Measurements from ENCODE around the gene RANGRF. TPM values are rescaled to one million over a fixed set of nuclear protein-coding genes. Genes with fewer than 3 reads are reported as not detected.

The RANGRF gene
- total RNA-seq, 2 donors from 2014 or later, result 23.3 to 25.7 TPM

DNA sequence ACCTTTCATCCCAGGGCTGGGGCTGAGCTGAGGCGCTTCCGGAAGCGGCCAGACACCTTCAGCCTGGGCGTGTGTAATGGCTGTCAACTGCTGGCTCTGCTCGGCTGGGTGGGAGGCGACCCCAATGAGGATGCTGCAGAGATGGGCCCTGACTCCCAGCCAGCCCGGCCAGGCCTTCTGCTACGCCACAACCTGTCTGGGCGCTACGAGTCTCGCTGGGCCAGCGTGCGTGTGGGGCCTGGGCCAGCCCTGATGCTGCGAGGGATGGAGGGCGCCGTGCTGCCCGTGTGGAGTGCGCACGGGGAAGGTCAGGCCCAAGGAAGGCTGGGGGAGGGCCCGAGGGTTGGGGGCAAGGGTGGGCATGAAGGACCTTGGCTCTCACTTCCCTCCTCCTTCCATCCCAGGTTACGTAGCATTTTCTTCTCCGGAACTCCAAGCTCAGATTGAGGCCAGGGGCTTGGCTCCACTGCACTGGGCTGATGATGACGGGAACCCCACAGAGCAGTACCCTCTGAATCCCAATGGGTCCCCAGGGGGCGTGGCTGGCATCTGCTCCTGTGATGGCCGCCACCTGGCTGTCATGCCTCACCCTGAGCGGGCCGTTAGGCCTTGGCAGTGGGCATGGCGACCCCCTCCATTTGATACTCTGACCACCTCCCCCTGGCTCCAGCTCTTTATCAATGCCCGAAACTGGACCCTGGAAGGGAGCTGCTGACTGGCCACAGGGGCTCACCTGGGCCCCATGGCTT, 19.7 kb upstream of the RANGRF start:
- intact Hi-C loops (cut with DNase I), result no loop called here
- DNase-seq (no peak), ATAC-seq (peak in 1 of 2 donors; percentile 10)

DNA sequence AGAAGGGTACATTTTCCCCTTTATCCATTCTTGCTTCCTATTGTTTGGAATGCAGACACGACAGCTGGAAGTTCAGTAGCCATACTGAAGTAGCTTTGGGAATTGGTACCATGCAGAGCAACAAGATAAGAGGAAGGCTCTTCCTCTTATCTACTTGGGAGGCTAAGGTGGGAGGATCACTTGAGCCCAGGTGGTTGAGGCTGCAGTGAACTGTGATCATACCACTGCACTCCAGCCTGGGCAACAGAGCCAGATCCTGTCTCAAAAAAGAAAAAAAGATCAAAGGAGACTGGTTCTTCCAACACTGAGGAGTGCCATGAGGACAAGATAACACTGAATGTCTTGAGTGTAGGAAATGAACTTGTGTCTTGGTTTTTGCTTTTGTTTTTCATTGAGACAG, 16.0 kb upstream of the RANGRF start:
- DNase-seq (no peak), ATAC-seq (no peak)
- intact Hi-C loops (cut with DNase I), result no loop called here

- no peak for ATAC-seq
- intact Hi-C loops (cut with DNase I), result no loop called here
- no peak for DNase-seq
Measured at GRCh38 chr17:8273884-8274444, 14.5 kb upstream of the RANGRF start.

DNA sequence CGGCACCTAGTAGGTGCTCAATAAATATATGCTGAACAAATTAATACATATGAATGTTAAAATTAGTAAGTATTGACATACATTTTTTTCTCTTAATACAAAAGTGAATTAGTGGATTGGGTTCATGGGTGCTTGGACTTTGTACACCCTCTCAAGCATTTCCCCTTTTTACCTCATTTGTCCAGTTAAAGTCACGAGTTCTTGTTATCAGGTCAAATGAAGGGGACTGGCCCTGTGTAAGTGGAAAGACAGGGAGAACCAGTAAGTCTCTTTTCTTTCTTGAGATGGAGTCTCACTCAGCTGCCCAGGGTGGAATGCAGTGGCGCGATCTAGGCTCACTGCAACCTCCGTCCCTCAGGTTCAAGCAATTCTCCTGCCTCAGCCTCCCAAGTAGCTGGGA, 13.7 kb upstream of the RANGRF start:
- ATAC-seq, result no peak
- intact Hi-C loops (cut with DNase I), result no loop called here
- no peak for DNase-seq

GRCh38 chr17:8275421-8276290, 12.8 kb upstream of the RANGRF start:
- ATAC-seq (no peak), DNase-seq (no peak)
- intact Hi-C loops (cut with DNase I), result no loop called here

DNA sequence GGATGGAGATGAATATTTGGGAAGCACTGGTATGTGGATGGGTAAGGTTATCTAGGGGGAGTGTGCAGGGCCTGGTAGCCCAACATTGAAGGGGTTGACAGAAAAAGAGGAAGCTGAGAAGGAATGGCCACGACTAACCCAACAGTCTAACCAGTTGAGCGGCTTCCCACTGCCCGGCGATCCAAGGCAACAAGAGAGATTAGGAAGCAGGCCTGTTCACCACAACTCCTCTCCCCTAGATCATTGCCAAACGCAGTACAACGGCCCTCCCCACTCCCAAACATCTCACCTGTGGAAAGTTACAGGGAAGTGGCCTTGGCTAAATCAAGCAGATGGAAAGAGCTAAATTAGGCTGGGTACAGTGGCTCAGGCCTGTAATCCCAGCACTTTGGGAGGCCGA, 11.2 kb upstream of the RANGRF start:
- intact Hi-C loops (cut with DNase I), result no loop called here

GRCh38 chr17:8282345-8282744, 6.1 kb upstream of the RANGRF start:
- intact Hi-C loops (cut with DNase I), result no loop called here
- no peak for ATAC-seq
- no peak for DNase-seq

More for the DNA sequence above, 11.2 kb upstream of the RANGRF start:
- DNase-seq (no peak), ATAC-seq (no peak)

GRCh38 chr17:8283356-8283755, 5.1 kb upstream of the RANGRF start:
- intact Hi-C loops (cut with DNase I), result no loop called here
- no peak for DNase-seq
- ATAC-seq, result no peak

GRCh38 chr17:8284126-8284525, 4.3 kb upstream of the RANGRF start:
- intact Hi-C loops (cut with DNase I), result no loop called here

GRCh38 chr17:8285270-8286181, 2.9 kb upstream of the RANGRF start:
- no peak for DNase-seq
- no peak for ATAC-seq
- intact Hi-C loops (cut with DNase I), result loop anchor here in 1 of 2 donors (5.0 kb wide), 1 partner anchor 33 kb away; no protein-coding TSS in a partner anchor

More at GRCh38 chr17:8284126-8284525, 4.3 kb upstream of the RANGRF start:
- ATAC-seq (no peak), DNase-seq (no peak)

- no peak for DNase-seq
- ATAC-seq, result no peak
- intact Hi-C loops (cut with DNase I), result loop anchor here in 1 of 2 donors (5.0 kb wide), 1 partner anchor 35 kb away; no protein-coding TSS in a partner anchor
Measured at GRCh38 chr17:8287651-8288335, 677 bp upstream of the RANGRF start.

- ATAC-seq (no peak), DNase-seq (no peak)
- intact Hi-C loops (cut with DNase I), result loop anchor here in 1 of 2 donors (5.0 kb wide), 1 partner anchor 37 kb away; no protein-coding TSS in a partner anchor
Measured at GRCh38 chr17:8289103-8289397, 580 bp downstream of the RANGRF start.

DNA sequence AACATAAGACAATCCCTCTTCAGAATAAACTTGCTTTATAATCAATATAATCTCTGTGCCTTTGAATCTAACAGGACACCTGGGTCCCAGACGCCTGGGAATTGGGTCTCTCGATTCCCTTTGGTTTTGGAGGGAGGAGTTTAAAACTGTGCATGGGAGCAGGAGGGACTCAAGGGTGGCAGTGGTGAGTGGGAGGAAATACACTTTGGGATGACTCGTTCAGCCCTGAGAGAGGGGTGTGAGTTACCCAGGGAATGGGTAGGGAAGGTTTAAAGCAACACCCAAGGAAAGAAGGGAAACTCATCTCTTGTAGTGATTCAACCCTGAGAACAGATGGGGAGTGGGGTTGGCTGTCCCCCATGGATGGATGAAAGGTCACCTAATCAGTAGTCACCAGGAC, 1.6 kb downstream of the RANGRF start:
- intact Hi-C loops (cut with DNase I), result no loop called here
- no peak for DNase-seq
- no peak for ATAC-seq

DNA sequence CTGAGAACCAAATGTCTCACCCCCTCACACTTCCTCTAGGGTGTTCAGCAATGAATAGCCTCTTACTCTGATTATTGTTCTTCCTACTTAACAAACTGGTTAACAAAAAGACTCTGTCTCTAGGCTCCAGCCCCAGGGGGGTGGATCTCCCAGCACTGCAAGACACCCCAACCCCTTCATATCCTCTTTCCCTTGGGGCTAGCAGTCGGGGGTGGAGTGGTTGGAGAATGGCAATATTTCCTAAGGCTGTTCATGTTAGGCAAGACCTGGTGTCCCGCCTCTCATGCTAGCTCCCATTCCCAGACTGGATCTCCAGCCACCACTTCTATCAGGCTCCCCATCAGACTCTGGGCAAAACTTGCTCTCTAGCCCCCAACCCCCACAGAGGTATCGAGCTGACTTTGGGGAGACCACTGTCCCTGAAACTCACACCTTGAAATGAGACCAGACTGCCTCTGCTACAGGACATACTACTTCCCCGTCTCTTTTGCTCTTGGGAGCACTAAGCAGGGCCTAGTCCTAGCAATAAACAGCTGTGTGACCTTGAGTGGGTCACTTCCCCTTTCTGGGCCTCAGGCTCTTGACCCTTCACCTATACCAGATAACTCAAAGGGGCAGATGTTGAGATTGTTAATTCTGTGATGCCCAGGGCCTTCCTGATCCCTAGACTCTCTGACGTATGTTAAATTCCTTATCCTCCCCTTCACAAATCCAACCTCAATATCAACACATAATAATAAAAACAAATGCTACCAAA, 4.3 kb downstream of the RANGRF start:
- intact Hi-C loops (cut with DNase I), result no loop called here
- DNase-seq (no peak), ATAC-seq (no peak)

DNA sequence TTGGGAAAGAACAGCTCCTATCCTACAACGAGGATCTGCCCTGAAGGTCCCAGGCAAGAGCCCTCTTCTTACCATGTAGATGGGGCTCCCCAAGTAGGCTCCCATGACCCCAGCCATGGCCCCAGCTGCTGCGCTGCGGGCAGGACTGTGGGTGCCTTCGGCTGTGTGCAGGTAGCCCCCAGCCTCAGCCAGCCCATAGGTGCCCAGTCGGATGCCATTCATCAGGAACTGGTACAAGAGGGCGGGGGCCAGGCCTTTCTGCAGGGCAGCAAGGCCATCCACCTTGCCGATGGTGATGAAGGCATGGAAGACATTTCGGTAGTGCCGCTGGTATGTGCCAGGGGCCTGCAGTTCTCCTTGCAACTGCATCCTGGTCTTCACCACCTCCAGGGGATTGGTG, 5.9 kb downstream of the RANGRF start:
- intact Hi-C loops (cut with DNase I), result loop anchor here in 1 of 2 donors (2.0 kb wide), 2 partner anchors 48 to 72 kb away; no protein-coding TSS in a partner anchor
- no peak for DNase-seq
- ATAC-seq, result no peak

GRCh38 chr17:8294814-8295316, 6.4 kb downstream of the RANGRF start:
- ATAC-seq, result peak; percentile 2 to 22
- DNase-seq, result no peak
- intact Hi-C loops (cut with DNase I), result loop anchor here in 1 of 2 donors (2.0 kb wide), 2 partner anchors 48 to 72 kb away; no protein-coding TSS in a partner anchor

DNA sequence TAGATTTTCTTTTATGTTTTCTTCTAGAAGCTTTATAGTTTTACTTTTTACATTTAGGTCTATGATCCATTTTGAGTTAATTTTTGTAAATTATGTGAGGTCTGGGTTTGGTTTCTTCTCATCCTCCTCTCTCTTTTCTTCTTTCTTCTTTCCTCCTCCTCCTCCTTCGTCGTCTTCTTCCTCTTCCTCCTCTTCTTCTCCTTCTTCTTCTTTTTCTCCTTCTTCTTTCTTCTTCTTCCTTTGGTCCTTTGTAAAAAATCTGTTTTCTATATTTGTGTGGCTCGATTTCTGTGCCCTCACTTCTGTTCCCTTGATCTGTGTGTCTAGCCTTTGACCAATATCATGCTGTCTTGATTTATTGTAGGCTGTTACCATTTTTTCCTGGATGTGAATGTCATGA, 11.8 kb downstream of the RANGRF start:
- ATAC-seq (no peak), DNase-seq (no peak)
- intact Hi-C loops (cut with DNase I), result loop anchor here in 1 of 2 donors (10.0 kb wide), 1 partner anchor 215 kb away; the partner anchor contains the start of gene ALOX12B
